DMS53 (cell line): ENCODE measurements around the gene FRMPD1.
"Not testable (repeated sequence)": the region's sequence is repeated elsewhere in the genome, so short reads cannot be mapped to it uniquely, and the experiment has no call there.

Experiments
- DNase-seq: peaks from one replicate; lab custom pipeline; 2025; lab: John Stamatoyannopoulos, UW

The FRMPD1 gene

DNA sequence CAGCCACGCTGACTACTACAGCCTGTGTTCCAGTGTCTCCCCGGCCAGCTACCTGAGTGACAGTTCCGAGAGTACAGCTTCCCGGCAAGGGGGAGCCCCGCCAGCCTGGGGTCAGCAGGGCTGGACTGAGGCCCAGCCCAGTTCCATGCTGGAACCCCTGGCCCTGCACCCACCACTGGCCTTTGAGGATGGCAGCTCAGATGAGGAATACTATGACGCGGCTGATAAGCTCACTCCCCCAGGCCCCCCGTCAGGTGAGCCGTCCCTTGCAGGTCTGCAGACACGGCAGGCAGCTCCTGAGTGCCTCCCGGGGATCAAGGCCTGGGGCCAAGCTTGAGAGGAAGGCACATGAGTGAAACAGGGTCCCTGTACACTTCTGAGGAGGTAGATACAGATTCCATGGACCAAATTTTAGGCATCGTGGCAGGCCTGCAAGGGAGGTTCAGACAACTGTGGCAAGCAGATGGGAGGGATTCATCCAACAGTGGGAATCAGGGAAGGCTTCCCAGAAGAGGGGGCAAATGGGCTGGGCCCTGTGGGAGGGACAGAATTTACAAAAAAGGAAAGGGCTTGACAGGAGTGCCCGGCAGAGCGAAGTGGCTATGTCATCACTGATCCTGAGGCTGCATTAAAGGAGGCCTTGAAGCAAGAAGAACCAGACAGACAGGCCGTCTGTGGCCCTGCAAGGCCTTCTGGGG is 90.0 kb downstream of the FRMPD1 start:
- DNase-seq = no peak

DNA sequence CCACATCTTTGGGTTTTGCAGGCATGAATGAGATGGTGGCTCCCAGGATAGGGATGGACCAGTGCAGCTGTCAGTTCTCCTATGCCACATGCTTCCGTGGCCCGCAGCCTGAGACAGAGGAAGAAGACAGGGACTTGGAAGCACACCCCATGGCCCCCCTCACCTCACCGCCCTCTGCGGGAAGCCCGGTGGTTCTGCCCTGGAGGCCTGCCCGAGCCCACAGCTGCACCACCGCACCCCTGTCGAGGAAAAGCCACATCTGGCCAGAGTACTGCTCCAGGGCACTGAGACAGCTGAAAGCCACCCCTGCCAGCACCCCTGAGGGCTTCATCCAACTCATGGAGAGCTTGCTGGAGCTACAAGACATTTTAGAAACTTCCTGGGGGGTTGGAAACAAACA is 95.2 kb downstream of the FRMPD1 start:
- no peak for DNase-seq

DNA sequence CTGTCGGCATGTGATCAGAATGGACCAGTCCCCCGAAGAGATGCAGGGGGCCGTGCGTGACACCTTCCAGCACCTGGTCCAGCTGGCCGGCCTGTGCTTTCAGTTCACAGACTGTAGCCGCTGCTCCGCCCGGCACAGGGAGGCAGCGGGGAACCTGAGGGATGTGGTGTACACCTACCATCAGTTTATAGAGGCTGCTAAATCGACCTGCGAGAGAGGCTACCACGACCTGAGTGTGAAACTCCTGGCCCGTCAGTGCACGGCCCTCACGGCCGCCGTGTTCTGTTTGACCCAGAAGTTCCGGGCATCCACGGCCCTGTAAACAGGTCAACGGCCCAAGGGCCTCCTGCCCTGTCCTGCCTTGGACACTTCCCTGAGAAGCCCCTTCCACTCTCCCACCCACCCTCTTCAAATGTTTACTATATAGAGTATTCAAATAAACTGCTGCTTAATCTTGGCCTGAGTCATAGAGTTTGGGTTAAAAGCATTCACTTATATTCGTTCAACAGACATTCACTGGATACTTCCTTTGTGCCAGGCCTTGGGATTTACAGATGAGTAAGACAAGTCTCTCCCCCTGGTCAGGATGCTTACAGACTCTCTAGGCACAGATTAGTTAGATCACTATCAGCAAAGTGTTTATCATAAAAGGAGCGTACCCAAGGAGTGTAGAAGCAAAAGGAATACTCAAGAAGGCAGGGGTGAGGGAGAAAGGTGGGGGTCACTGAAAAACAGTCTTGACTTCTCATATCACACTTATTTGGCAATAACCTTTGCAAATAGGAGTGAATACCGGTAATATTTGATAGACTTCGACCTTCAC is 95.9 kb downstream of the FRMPD1 start:
- no peak for DNase-seq

- DNase-seq = peak; percentile 70
Observed at GRCh38 chr9:37747271-37747753, 96.6 kb downstream of the FRMPD1 start.

GRCh38 chr9:37749129-37749528 is 98.4 kb downstream of the FRMPD1 start:
- no peak for DNase-seq

- DNase-seq = no peak
Observed at GRCh38 chr9:37751186-37751585, 100.4 kb downstream of the FRMPD1 start.

GRCh38 chr9:37751704-37752103 is 101.0 kb downstream of the FRMPD1 start:
- DNase-seq = not testable (repeated sequence)

DNA sequence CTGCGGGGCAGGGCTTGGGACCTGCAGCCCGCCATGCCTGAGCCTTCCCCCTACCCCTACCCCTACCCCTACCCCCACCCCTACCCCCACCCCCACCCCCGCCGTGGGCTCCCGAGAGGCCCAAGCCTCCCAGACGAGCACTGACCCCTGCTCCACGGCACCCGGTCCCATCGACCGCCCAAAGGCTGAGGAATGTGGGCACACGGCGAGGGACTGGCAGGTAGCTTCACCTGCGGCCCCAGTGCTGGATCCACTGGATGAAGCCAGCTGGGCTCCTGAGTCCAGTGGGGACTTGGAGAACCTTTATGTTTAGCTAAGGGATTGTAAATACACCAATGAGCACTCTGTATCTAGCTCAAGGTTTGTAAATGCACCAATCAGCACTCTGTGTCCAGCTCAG is 101.4 kb downstream of the FRMPD1 start:
- DNase-seq = not testable (repeated sequence)

- DNase-seq = no peak
Observed at GRCh38 chr9:37752642-37753488, 102.1 kb downstream of the FRMPD1 start.

GRCh38 chr9:37753489-37754190 is 102.9 kb downstream of the FRMPD1 start, which contains the start of gene TRMT10B:
Gene TRMT10B (plus strand): TSS chr9:37753805. CDS start chr9:37761932, 8,127 bp downstream.
- DNase-seq = peak; percentile 79

GRCh38 chr9:37758747-37759146 is 108.0 kb downstream of the FRMPD1 start:
- DNase-seq = no peak

DNA sequence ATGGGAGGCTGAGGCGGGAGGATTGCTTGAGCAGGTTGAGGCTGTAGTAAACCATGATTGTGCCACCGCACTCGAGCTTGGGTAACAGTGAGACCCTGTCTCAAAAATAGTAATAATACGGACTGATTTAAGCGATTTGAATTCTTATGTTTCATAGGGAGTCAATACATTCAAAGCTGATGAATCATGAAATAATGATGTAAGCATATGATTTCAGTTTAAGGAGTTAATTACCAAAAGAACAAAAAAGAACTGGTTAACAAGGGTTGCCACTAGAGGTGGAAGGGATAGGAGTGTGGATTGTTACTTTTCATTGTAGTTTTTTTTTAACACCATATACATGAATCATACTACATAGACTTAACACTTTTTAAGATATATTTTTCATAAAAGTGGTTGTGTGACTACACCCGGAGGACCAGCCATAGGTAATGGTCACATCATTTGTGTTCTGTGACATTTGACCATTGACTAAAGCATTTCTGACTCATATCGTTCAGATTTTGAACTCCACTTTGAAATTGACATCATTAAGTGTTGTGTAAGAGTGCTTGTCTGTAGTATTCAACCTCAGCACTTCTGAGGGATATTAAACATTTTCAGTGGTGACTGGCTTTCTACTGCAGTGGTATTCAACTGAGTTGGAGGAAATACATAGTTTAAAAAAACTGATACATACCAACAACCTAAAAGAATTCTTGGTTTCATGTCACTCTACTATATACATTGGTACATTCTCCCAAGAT is 109.8 kb downstream of the FRMPD1 start:
- peak; percentile 6 for DNase-seq

DNA sequence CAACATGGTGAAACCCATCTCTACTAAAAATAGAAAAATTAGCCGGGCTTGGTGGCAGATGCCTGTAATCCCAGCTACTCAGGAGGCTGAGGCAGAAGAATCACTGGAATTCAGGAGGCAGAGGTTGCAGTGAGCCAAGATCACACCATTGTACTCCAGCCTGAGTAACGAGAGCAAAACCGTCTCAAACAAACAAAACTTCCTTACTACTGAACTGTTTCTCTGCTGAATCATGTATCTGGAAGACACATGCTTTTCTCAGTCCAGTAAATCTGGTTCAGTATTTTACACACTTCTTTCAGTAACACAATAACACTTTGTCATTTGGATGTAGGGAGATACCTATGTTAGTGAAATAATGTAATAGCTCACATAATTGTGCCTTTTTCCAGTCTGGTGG is 110.8 kb downstream of the FRMPD1 start:
- DNase-seq = no peak

DNA sequence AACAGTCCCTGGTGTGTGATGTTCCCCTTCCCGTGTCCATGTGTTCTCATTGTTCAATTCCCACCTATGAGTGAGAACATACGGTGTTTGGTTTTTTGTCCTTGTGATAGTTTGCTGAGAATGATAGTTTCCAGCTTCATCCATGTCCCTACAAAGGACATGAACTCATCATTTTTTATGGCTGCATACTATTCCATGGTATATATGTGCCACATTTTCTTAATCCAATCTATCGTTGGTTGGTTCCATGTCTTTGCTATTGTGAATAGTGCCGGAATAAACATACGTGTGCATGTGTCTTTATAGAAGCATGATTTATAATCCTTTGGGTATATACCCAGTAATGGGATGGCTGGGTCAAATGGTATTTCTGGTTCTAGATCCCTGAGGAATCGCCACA is 114.5 kb downstream of the FRMPD1 start:
- not testable (repeated sequence) for DNase-seq

DNA sequence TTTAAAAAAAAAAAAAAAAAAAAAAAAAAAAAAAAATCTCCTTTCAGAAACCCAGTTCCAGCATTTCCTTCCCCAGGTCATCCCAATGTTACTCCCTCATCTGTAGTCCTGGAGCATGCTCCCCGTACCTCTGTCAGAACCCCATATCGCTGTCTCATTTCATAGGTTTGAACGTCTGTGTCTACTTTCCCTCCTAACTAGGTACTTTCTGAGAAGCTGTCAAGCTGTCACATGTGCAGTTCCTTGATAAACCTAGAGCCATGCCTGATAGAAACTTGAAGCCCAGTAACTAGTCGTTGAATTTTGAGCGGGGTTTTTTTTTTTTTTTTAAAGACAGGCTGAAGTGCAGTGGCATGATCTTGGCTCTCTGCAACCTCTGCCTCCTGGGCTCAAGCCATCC is 118.6 kb downstream of the FRMPD1 start:
- no peak for DNase-seq

GRCh38 chr9:37769995-37770394 is 119.2 kb downstream of the FRMPD1 start:
- DNase-seq = no peak

GRCh38 chr9:37775216-37775919 is 124.6 kb downstream of the FRMPD1 start:
- DNase-seq = no peak

DNA sequence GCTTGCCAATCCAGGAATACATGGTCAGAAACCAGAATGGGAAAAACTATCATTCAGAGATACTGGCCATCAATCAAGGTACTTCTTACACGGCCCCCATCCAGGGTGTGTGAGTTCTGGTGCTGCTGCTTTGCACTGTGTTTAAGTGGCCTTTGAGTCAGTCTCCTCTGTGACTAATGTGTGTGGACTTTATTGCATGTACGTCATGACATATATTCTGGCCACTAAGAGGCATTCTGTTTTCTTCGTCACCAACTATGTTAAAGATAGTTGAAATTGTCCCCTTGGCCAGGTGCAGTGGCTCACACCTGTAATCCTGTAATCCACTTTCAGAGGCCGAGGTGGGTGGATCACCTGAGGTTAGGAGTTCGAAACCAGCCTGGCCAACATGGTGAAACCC is 125.6 kb downstream of the FRMPD1 start:
- DNase-seq = no peak

GRCh38 chr9:37778534-37778933 is 127.8 kb downstream of the FRMPD1 start:
- DNase-seq = no peak

DNA sequence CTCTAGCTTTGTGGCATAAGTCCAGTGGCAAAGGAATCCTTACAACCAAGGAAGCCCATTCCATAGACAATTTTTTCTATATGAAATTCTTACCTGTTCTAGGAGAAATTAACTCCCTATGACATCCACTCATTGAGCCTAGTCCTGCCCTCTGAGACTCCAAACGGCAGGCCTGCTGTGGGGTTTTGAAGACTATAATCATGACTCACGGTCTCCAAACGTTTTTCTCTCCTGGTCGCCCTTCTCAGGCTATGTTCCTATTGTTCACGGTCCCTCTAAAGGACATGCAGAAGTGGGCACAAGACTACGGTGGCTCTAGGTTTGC is 133.5 kb downstream of the FRMPD1 start:
- peak; percentile 50 for DNase-seq
